ENCODE results near the gene ZNF583. TPM values are rescaled to one million over a fixed set of nuclear protein-coding genes. Genes with fewer than 3 reads are reported as not detected.

The ZNF583 gene
- 7.2 and 11.8 TPM in 2 replicates for total RNA-seq

GRCh38 chr19:56403764-56404704 is at the start of gene ZNF583:
Gene ZNF583 (plus strand): TSS chr19:56404332. CDS start chr19:56407115, 2,783 bp downstream.

GRCh38 chr19:56393119-56394012 is 10.8 kb upstream of the ZNF583 start, which contains the start of gene ZNF582:
Gene ZNF582 (minus strand): TSS chr19:56393534. CDS start chr19:56391752, 1,782 bp downstream.

Other genes starting within 250 kb of the ZNF583 start
- not detected in 2 replicates for gene GALP, start 228.3 kb upstream of the ZNF583 start, total RNA-seq
- 0.24 TPM in 1 of 2 replicates, not detected in the other for gene ZSCAN5B, start 206.5 kb upstream of the ZNF583 start, total RNA-seq
- gene ZSCAN5C, start 202.1 kb upstream of the ZNF583 start, total RNA-seq = not detected in 2 replicates
- not detected in 2 replicates for gene EDDM13, start 131.6 kb upstream of the ZNF583 start, total RNA-seq
- gene ZSCAN5A, start 89.5 kb upstream of the ZNF583 start, total RNA-seq = 7.5 and 7.8 TPM in 2 replicates
- gene ZNF582, start 10.8 kb upstream of the ZNF583 start, total RNA-seq = 3.4 and 5.1 TPM in 2 replicates
- gene ZNF667, start 73.0 kb downstream of the ZNF583 start, total RNA-seq = 3.9 and 4.9 TPM in 2 replicates
- 3.6 and 5.2 TPM in 2 replicates for gene ZNF471, start 103.5 kb downstream of the ZNF583 start, total RNA-seq
- gene ZFP28, start 134.6 kb downstream of the ZNF583 start, total RNA-seq = 13.5 and 14.1 TPM in 2 replicates
- 6.0 and 7.3 TPM in 2 replicates for gene ZNF470, start 163.1 kb downstream of the ZNF583 start, total RNA-seq
- 11.5 and 13.1 TPM in 2 replicates for gene ZNF71, start 191.0 kb downstream of the ZNF583 start, total RNA-seq
- gene SMIM17, start 238.8 kb downstream of the ZNF583 start, total RNA-seq = 0.36 and 0.81 TPM in 2 replicates